Heart left ventricle (tissue), 16 donors: ENCODE data around the gene MON2. TPM values are rescaled to one million over a fixed set of nuclear protein-coding genes. Genes with fewer than 3 reads are reported as not detected.

Experiments used
- ATAC-seq, 4 donors: fragments of 200-7000 bp; cut with Tn5 transposase; one replicate each; pipeline ENCODE4 v1.9.1; 2020 to 2022; ENCODE audit warnings: moderate library complexity in 4 of 4, mild to moderate bottlenecking in 3 of 4, moderate number of reproducible peaks in 1 of 4
- DNase-seq, 5 donors: peaks; one replicate each; pipeline ENCODE4 v3.0.0-alpha.2; 2020
- H3K27ac ChIP-seq, 12 donors: fragments of 200-600 bp; sonication (generic) in 4 of 12; one replicate each; pipeline versions ENCODE4 v1.5.0 to v1.8.0; 2016 to 2022; ENCODE audit warnings: mild to moderate bottlenecking in 2 of 12
- H3K27me3 ChIP-seq, 9 donors: fragments of 200-600 bp; sonication (generic) in 2 of 9; one replicate each; pipeline versions ENCODE4 v1.5.1 to v1.8.0; 2016 to 2022; ENCODE audit warnings: mild to moderate bottlenecking in 3 of 9
- H3K36me3 ChIP-seq, 9 donors: fragments of 200-600 bp; sonication (generic) in 2 of 9; one replicate each; pipeline versions ENCODE4 v1.5.0 to v1.8.0; 2018 to 2022; ENCODE audit warnings: mild to moderate bottlenecking in 2 of 9
- H3K4me1 ChIP-seq, 12 donors: fragments of 200-600 bp; sonication (generic) in 4 of 12; one replicate each; pipeline versions ENCODE4 v1.5.0 to v1.8.0; 2016 to 2022; ENCODE audit warnings: mild to moderate bottlenecking in 3 of 12
- H3K4me3 ChIP-seq, 12 donors: fragments of 200-600 bp; sonication (generic) in 4 of 12; one replicate each; pipeline versions ENCODE4 v1.5.0 to v1.8.0; 2017 to 2022; ENCODE audit warnings: mild to moderate bottlenecking in 9 of 12, moderate library complexity in 4 of 12
- H3K9me3 ChIP-seq, 12 donors: fragments of 200-600 bp; sonication (generic) in 4 of 12; one replicate each; pipeline versions ENCODE4 v1.5.0 to v1.8.0; 2016 to 2022; ENCODE audit warnings: mild to moderate bottlenecking in 1 of 12
- POLR2A ChIP-seq, 2 donors: fragments of 450-650 bp; IDR thresholded peaks; one replicate each; pipeline ENCODE4 v1.6.1; 2017; ENCODE audit warnings: antibody characterized with exemption in 2 of 2, mild to moderate bottlenecking in 2 of 2, moderate library complexity in 2 of 2
- WGBS, 4 donors: extraction: QIAGEN DNeasy Blood & Tissue Kit in 2 of 4; methylation state at CpG; one replicate each; pipeline versions ENCODE4 v1.1.5 to v1.1.7; 2013 to 2018; 5-methylcytosine and 5-hydroxymethylcytosine counted together
- intact Hi-C, 10 donors: fragments of 100-400 bp; cut with DNase I; formaldehyde crosslinking; loops; one replicate each; pipeline versions ENCODE4 v1.11.1 to v1.14.2; 2022
- polyA plus RNA-seq, 2 donors: library from polyadenylated mRNA; stranded (reverse); fragments of 200-250 nt; gene quantifications; one replicate each; pipeline ENCODE4 v1.2.3, GENCODE V29; 2013
- total RNA-seq, 9 donors: library from RNA; depleted of rRNA in 2 of 9; stranded (reverse); fragments of >200 nt in 2 of 9; fragmentation: NEBNext Ultra II Directional in 3 of 9; extraction: Animal tissue kit (Norgen Biotek cat#: 25700) in 3 of 9; gene quantifications; one replicate each; pipeline versions ENCODE4 v1.1.0 to v1.2.4, GENCODE V29; 2016 to 2023
- TF ChIP-seq, protein P1 (sequence below), 12 donors: fragments of 200-600 bp; sonication (generic) in 4 of 12; IDR thresholded peaks; one replicate each; pipeline versions ENCODE4 v1.5.0 to v1.8.0; 2018 to 2022; ENCODE audit warnings: antibody characterized with exemption in 12 of 12, mild to moderate bottlenecking in 5 of 12
- donor health status: ischemic (EF 13 %, LVEDD 7.1; RV severe dilation, severe dysfunction).
- donor health status: healthy with polysubstance abuse.
- donor health status: DM: no; HTN: yes; CAD: no.
- donor health status: DM: no; HTN: no; CAD: no.
- donor health status: ischemic (EF 25% LVEDD 6.9; RV normal size, moderate dysfunction).
- donor health status: ischemic (EF 25% LVEDD 5.7; RV mildly dilated, moderate dysfunction).
- donor health status: healthy.
- donor health status: DM: yes; HTN: yes; CAD: no.
- donor health status: ischemic (EF 35%, LVEDD 5.7; RV mildly dilated, moderate dysfunction).
- donor health status: nonischemic (EF 11% LVEDD 7.7; RV severe dilation, severe dysfunction).
- donor health status: DM: yes; HTN: yes; CAD: no.
- donor health status: PGD.
- donor health status: ischemic (EF 29% LVEDD 5.4; RV normal size, mild dysfunction).
- donor health status: nonischemic (EF 23%, LVEDD 6.1; RV moderate dilation, normal function).

MON2 gene
- total and polyA plus RNA-seq, 11 donors: 8.7 to 30.6 (median 17.0) TPM

DNA sequence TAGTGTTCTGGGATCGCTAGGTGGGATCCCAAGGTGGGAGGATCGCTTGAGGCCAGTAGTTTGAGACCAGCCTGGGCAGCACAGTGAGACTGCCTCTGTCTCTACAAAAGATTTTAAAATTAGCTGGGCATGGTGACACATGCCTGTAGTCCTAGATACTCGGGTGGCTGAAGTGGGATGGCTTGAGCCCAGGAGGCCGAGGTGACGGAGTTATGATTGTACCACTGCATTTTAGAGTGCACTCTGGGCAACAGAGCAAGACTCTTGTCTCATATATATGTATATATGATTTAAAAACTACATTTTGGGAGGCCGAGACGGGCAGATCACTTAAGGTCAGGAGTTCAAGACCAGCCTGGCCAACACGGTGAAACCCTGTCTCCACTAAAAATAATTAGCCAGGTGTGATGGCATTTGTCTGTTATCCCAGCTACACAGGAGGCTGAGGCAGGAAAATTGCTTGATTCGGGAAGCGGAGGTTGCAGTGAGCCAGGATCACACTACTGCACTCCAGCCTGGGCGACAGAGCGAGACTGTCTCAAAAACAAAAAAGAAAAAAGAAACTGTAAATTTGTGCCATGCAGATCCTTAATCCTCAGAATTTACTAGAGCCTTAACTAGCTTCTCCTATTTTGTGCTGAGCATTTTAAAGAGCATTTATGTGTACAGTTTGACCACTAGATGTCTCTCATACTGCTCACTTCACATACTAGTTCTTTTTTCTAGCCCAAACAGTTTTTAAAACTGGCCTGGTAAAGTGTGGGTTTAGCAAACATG lies 114.8 kb downstream of the MON2 start:
- TF ChIP-seq, protein P1, sequence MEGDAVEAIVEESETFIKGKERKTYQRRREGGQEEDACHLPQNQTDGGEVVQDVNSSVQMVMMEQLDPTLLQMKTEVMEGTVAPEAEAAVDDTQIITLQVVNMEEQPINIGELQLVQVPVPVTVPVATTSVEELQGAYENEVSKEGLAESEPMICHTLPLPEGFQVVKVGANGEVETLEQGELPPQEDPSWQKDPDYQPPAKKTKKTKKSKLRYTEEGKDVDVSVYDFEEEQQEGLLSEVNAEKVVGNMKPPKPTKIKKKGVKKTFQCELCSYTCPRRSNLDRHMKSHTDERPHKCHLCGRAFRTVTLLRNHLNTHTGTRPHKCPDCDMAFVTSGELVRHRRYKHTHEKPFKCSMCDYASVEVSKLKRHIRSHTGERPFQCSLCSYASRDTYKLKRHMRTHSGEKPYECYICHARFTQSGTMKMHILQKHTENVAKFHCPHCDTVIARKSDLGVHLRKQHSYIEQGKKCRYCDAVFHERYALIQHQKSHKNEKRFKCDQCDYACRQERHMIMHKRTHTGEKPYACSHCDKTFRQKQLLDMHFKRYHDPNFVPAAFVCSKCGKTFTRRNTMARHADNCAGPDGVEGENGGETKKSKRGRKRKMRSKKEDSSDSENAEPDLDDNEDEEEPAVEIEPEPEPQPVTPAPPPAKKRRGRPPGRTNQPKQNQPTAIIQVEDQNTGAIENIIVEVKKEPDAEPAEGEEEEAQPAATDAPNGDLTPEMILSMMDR (IDR thresholded peaks at IDR 0.05): peak; percentile 58 to 78 (median 69)
- no peak for TF ChIP-seq POLR2A (IDR thresholded peaks at IDR 0.05)
- intact Hi-C loops: loop anchor here (1.0 to 10.0 kb wide), 10 partner anchors 144 to 486 kb away; no protein-coding TSS in a partner anchor
- Histone ChIP-seq H3K4me3 (no peak overlapping the region), H3K36me3 (peaks cover 0 to 66% (median 16%) of the 10 kb centered on the region in 9 donors), H3K27me3 (no peaks in the 10 kb centered on the region), H3K4me1 (peaks cover 0 to 7% (median 0%) of the 10 kb centered on the region in 12 donors), H3K27ac (peak overlapping the region in 5 of 12 donors; percentile 4 to 55 (median 25)), H3K9me3 (no peaks in the 10 kb centered on the region)
- DNase-seq (peak in 4 of 5 donors; percentile 10 to 56 (median 46)), ATAC-seq (peak; percentile 81 to 94 (median 87))
- 72 to 80% (median 74%) methylated on average over 12 of the region's 12 CpGs for WGBS, 4 donors

DNA sequence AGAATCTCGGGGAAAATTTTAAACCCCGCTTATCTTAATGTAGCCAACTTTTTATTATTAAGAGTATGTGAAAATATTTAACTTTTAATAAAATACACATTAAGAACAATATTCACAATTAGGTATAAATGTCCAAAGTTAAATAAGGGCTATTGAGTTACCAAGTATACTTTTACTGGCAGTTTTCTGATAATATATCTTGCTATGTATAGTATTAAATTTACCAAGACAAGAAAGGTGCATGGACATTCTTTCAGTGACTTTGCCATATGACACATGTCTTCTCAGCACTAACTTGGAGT lies 115.4 kb downstream of the MON2 start:
- H3K36me3 ChIP-seq: peaks cover 0 to 68% (median 16%) of the 10 kb centered on the region in 9 donors
- peak overlapping the region in 1 of 12 donors; percentile 25 for H3K27ac ChIP-seq
- H3K4me1 ChIP-seq: peaks cover 0 to 7% (median 0%) of the 10 kb centered on the region in 12 donors
- no peaks in the 10 kb centered on the region for H3K27me3 ChIP-seq
- intact Hi-C loops: loop anchor here in 8 of 10 donors (1.0 to 10.0 kb wide), 9 partner anchors 145 to 485 kb away; no protein-coding TSS in a partner anchor
- DNase-seq (no peak), ATAC-seq (no peak)
- no peaks in the 10 kb centered on the region for H3K9me3 ChIP-seq
- WGBS, 4 donors: 22 to 48% (median 31%) methylated on average over 2 of the region's 2 CpGs
- no peak for TF ChIP-seq POLR2A (IDR thresholded peaks at IDR 0.05)
- TF ChIP-seq, protein P1 (IDR thresholded peaks at IDR 0.05): peak in 3 of 12 donors; percentile 1 to 12 (median 3)
- no peak overlapping the region for H3K4me3 ChIP-seq

DNA sequence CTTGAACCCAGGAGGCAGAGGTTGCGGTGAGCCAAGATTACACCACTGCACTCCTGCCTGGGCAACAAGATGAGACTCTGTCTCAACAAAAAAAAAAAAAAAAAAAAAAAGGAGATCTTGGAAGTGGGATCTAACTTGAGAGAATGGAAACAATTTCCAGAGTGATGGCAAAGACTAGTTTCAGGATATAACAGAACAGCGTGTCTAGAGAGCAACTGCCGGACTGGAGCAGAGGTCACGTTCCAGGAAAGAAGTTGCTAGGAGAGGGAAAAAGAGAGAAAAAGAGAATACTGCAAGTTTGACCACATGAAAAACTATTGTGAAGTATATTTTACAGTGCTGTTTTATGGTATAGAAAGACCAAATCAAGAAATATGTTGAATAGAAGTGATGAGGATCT lies 118.0 kb downstream of the MON2 start:
- Histone ChIP-seq H3K27ac (no peak overlapping the region), H3K4me3 (no peak overlapping the region), H3K4me1 (peaks cover 0 to 7% (median 0%) of the 10 kb centered on the region in 12 donors), H3K27me3 (no peaks in the 10 kb centered on the region), H3K36me3 (peaks cover 0 to 71% (median 33%) of the 10 kb centered on the region in 9 donors), H3K9me3 (no peaks in the 10 kb centered on the region)
- intact Hi-C loops: loop anchor here in 6 of 10 donors (5.0 to 10.0 kb wide), 5 partner anchors 147 to 483 kb away; no protein-coding TSS in a partner anchor
- no peak for TF ChIP-seq POLR2A (IDR thresholded peaks at IDR 0.05)
- TF ChIP-seq, protein P1 (IDR thresholded peaks at IDR 0.05): no peak
- DNase-seq (no peak), ATAC-seq (no peak)
- 90 to 97% (median 94%) methylated on average over 4 of the region's 4 CpGs for WGBS, 4 donors

DNA sequence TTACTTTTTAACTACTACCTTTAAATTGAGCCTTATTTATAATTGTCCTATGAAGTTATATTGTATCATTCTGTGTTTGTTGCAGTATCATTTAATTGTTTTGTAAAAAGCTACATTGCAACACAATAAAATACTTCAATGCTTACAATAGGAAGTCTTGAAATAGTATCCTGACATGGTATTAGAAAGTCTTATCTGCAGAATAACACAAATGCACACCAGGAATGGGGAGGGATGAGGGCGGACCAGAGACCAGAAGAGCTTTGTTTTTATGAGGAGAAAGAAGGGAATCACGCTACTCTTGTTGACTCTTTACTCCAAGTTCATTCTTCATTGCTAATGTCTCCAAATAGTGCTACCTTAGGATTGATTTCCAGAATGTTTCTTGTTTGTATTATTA lies 120.2 kb downstream of the MON2 start:
- no peak for TF ChIP-seq POLR2A (IDR thresholded peaks at IDR 0.05)
- TF ChIP-seq, protein P1 (IDR thresholded peaks at IDR 0.05): no peak
- Histone ChIP-seq H3K36me3 (peaks cover 0 to 76% (median 47%) of the 10 kb centered on the region in 9 donors), H3K4me3 (no peak overlapping the region), H3K27ac (no peak overlapping the region), H3K4me1 (peaks cover 0 to 2% (median 0%) of the 10 kb centered on the region in 12 donors), H3K27me3 (no peaks in the 10 kb centered on the region), H3K9me3 (no peaks in the 10 kb centered on the region)
- ATAC-seq (no peak), DNase-seq (no peak)
- 94 to 97% (median 96%) methylated on average over 2 of the region's 2 CpGs for WGBS, 4 donors
- intact Hi-C loops: loop anchor here in 3 of 10 donors (10.0 kb wide), 2 partner anchors 152 to 478 kb away; no protein-coding TSS in a partner anchor
